Calu3 (cell line): ENCODE results near the gene ELANE. TPM values are rescaled to one million over a fixed set of nuclear protein-coding genes. Genes with fewer than 3 reads are reported as not detected.
A peak's percentile ranks its signal among the peaks of the same experiment; 100 is the strongest.
"Not testable (repeated sequence)": the region's sequence is repeated elsewhere in the genome, so short reads cannot be mapped to it uniquely, and the experiment has no call there.

Experiments
- BruUV-seq: library from RNA; stranded (reverse); fragments of 400-500 nt; replicated peaks from 2 replicates; lab custom pipeline; 2021; lab: Mats Ljungman, UMichigan
- CTCF ChIA-PET: fragments of 300-600 bp; sonication (Branson Sonifier 250); formaldehyde crosslinking; loops from one replicate; lab custom pipeline; 2022; ENCODE audit warnings: antibody characterized with exemption; lab: Charles Lee
- DNase-seq: peaks from one replicate; pipeline ENCODE4 v3.0.0; 2022
- H3K27ac Mint-ChIP-seq: one replicate; pipeline ENCODE4 v1.8.0; 2022; ENCODE audit warnings: mixed read lengths; ENCODE audit not compliant: unreplicated experiment
- H3K27me3 Mint-ChIP-seq: one replicate; pipeline ENCODE4 v1.8.0; 2022; ENCODE audit warnings: mixed read lengths; ENCODE audit not compliant: unreplicated experiment
- H3K36me3 Mint-ChIP-seq: one replicate; pipeline ENCODE4 v1.8.0; 2022; ENCODE audit warnings: mild to moderate bottlenecking, moderate library complexity, mixed read lengths; ENCODE audit not compliant: insufficient read depth, unreplicated experiment
- H3K4me1 Mint-ChIP-seq: one replicate; pipeline ENCODE4 v1.8.0; 2022; ENCODE audit warnings: mild to moderate bottlenecking, low read depth, mixed read lengths; ENCODE audit not compliant: unreplicated experiment
- H3K4me3 Mint-ChIP-seq: one replicate; pipeline ENCODE4 v1.8.0; 2022; ENCODE audit warnings: mild to moderate bottlenecking, low read depth, moderate library complexity, mixed read lengths; ENCODE audit not compliant: unreplicated experiment
- H3K9me3 Mint-ChIP-seq: one replicate; pipeline ENCODE4 v1.8.0; 2022; ENCODE audit warnings: low read depth, mixed read lengths; ENCODE audit not compliant: unreplicated experiment
- intact Hi-C: fragments of 100-400 bp; cut with micrococcal nuclease; formaldehyde crosslinking; loops from one replicate; pipeline ENCODE4 v1.10.0; 2022; ENCODE audit not compliant: unreplicated experiment
- total RNA-seq: library from RNA; stranded (reverse); gene quantifications from 2 replicates; pipeline ENCODE4 v1.2.3, GENCODE V29; 2022
- TF ChIP-seq, protein P1 (sequence below): fragments of 200-600 bp; IDR thresholded peaks from one replicate; pipeline ENCODE4 v1.8.0; 2022; ENCODE audit warnings: antibody characterized with exemption; ENCODE audit not compliant: unreplicated experiment

The ELANE gene
- total RNA-seq, 1 experiment from 2014 or later, result not detected

DNA sequence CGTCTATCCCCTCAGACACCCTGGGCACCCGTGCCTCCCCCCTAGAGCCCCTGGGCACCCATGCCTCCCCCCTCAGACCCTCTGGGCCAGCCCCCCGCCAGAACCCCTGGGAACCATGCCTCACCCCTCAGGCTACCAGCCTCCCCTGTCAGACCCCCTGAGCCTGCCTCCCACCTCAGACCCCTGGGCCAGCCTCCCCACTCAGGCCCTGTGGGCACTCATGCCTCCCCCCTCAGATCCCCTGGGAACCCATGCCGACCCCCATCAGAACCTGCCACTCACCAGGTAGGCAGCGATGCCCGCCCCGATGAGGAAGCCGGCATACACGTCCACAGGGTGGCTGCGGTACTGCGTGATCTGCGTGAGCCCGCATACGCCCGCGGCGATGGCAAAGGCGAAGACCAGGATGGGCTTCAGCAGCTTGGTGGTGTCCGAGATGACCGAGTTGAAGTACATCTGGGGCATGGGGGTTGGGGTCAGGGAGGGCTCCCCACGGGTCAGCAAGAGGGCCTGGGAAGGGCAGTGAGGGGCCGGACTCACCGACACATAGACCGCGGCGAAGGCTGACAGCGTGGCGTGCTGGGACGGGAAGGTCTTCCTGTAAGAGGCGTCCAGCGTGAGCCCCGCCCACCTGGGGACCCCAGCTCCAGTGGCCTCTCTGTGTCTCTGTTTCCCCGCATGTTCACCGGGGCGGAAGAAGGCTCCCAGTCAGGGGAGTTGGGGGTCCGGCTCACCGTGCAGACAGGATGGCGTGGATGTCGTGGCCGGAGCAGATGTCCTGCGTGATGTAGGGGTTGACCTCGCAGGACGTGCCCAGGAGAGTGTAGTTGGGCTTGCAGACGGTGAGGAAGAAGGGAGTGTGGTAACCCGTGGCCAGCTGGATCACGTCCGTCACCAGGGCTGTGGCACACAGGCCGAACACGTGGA is 37.7 kb upstream of the ELANE start:
- Mint-ChIP-seq H3K9me3 (no peaks in the 10 kb centered on the region), H3K27me3 (peaks cover 13% of the 10 kb centered on the region), H3K4me1 (no peaks in the 10 kb centered on the region), H3K36me3 (peaks cover 62% of the 10 kb centered on the region), H3K27ac (no peak overlapping the region), H3K4me3 (no peak overlapping the region)
- intact Hi-C loops, result no loop called here
- CTCF ChIA-PET, result no interaction called here
- DNase-seq, result no peak
- BruUV-seq, result no TSS peak
- TF ChIP-seq, protein P1, sequence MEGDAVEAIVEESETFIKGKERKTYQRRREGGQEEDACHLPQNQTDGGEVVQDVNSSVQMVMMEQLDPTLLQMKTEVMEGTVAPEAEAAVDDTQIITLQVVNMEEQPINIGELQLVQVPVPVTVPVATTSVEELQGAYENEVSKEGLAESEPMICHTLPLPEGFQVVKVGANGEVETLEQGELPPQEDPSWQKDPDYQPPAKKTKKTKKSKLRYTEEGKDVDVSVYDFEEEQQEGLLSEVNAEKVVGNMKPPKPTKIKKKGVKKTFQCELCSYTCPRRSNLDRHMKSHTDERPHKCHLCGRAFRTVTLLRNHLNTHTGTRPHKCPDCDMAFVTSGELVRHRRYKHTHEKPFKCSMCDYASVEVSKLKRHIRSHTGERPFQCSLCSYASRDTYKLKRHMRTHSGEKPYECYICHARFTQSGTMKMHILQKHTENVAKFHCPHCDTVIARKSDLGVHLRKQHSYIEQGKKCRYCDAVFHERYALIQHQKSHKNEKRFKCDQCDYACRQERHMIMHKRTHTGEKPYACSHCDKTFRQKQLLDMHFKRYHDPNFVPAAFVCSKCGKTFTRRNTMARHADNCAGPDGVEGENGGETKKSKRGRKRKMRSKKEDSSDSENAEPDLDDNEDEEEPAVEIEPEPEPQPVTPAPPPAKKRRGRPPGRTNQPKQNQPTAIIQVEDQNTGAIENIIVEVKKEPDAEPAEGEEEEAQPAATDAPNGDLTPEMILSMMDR, result no peak

DNA sequence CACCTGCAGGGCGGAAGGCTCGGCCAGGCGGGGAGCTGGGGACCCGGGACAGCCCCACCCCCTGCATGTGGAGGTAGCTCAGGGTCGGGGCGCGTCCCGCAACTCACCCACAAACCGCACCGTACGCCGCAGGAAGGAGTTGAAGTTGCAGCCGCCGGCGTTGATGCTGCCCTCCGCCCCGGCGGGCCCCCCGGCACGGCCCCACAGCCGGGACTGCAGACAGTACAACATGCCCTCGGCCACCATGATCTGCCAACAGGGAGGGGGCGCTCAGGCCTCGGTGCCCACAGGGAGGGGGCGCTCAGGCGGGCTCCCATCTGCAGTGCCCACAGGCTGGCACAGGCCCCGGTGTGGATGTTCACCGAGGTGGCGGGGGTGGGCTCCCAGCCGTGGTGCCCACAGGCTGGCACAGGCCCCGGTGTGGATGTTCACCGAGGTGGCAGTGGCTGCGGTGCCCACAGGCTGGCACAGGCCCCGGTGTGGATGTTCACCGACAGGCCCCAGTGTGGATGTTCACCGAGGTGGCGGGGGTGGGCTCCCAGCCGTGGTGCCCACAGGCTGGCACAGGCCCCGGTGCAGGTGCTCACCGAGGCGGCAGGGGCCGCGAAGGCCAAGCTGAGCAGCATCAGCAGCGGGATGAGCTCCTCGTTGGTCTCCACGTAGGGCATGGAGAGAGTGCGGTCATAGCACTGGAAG is 36.9 kb upstream of the ELANE start:
- Mint-ChIP-seq H3K27ac (peak overlapping the region; percentile 87), H3K9me3 (no peaks in the 10 kb centered on the region), H3K27me3 (peaks cover 13% of the 10 kb centered on the region), H3K4me3 (no peak overlapping the region), H3K36me3 (peaks cover 55% of the 10 kb centered on the region), H3K4me1 (no peaks in the 10 kb centered on the region)
- TF ChIP-seq, protein P1, result no peak
- intact Hi-C loops, result no loop called here
- CTCF ChIA-PET, result no interaction called here
- BruUV-seq, result no TSS peak
- no peak for DNase-seq

DNA sequence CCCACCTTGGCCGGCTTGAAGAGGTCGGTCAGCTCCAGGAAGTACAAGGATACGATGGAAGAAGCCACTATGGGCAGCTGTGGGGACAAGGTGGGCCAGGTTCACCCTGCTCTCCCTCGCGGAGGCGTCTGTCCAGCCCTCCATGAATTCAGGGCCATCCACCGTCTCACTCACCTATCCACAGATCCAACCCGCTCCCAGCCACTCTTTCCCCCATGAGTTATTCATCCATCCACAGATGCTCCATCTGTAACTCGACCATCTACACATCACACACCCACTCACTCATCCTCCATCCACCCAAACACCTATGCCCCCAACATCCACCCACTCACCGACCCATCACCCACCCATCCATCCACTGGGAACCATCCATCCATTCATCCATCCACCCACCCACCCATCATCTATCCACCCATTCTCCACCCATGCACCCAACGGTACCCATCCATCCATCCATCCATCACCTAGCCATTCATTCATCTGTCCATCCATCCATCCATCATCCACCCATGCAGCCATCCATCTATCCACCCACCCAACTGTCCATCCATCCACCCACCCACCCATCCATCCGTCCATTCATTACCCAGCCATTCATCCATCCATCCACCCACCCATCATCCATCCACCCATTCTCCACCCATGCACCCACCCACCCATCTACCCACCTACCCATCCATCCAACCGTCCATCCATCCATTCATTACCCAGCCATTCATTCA is 36.2 kb upstream of the ELANE start:
- no peak overlapping the region for H3K4me3 Mint-ChIP-seq
- BruUV-seq, result no TSS peak
- peak overlapping the region; percentile 87 for H3K27ac Mint-ChIP-seq
- TF ChIP-seq, protein P1, result no peak
- CTCF ChIA-PET, result no interaction called here
- H3K36me3 Mint-ChIP-seq, result peaks cover 49% of the 10 kb centered on the region
- peaks cover 13% of the 10 kb centered on the region for H3K27me3 Mint-ChIP-seq
- DNase-seq, result no peak
- H3K9me3 Mint-ChIP-seq, result no peaks in the 10 kb centered on the region
- intact Hi-C loops, result no loop called here
- no peaks in the 10 kb centered on the region for H3K4me1 Mint-ChIP-seq

DNA sequence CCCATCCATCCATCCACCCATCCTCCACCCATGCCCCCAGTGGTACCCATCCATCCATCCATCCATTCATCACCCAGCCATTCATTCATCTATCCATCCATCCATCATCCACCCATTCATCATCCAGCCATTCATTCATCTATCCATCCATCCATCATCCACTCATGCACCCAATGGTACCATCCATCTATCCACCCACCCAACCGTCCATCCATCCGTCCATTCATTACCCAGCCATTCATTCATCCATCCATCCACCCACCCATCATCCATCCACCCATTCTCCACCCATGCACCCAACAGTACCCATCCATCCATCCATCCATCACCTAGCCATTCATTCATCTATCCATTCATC is 35.6 kb upstream of the ELANE start:
- intact Hi-C loops, result no loop called here
- peaks cover 13% of the 10 kb centered on the region for H3K27me3 Mint-ChIP-seq
- H3K36me3 Mint-ChIP-seq, result peaks cover 45% of the 10 kb centered on the region
- peak overlapping the region; percentile 87 for H3K27ac Mint-ChIP-seq
- H3K4me1 Mint-ChIP-seq, result no peaks in the 10 kb centered on the region
- CTCF ChIA-PET, result no interaction called here
- TF ChIP-seq, protein P1, result no peak
- BruUV-seq, result no TSS peak
- no peak for DNase-seq
- H3K4me3 Mint-ChIP-seq, result no peak overlapping the region
- H3K9me3 Mint-ChIP-seq, result no peaks in the 10 kb centered on the region

DNA sequence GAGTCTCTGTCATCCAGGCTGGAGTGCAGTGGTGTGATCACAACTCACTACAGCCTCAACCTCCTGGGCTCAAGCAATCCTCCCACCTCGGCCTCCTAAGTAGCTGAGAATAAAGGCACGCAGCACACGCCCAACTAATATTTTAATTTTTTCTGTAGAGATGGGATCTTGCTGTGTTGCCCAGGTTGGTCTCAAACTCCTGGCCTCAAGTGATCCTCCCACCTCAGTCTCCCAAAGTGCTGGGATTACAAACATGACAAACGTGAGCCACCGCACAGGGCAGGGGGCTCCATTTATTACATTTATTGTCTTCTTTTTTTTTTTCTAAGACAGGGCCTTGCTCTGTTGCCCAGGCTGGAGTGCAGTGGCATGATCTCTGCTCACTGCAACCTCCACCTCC is 31.9 kb upstream of the ELANE start:
- BruUV-seq, H3K27ac Mint-ChIP-seq, DNase-seq, CTCF ChIA-PET, intact Hi-C loops, H3K4me1 Mint-ChIP-seq, H3K9me3 Mint-ChIP-seq, H3K4me3 Mint-ChIP-seq: not testable (repeated sequence)
- peaks cover 13% of the 10 kb centered on the region for H3K27me3 Mint-ChIP-seq
- peaks cover 18% of the 10 kb centered on the region for H3K36me3 Mint-ChIP-seq
